ENCODE results near the gene STMN3.

Gene STMN3

GRCh38 chr20:63599396-63600050 is 53.7 kb downstream of the STMN3 start:
- TF ChIP-seq CTCF (conservative IDR thresholded peaks at IDR 0.05; ENCODE audit: low read depth): no peak
- H3K27ac ChIP-seq: no peak overlapping the region
- ChIA-PET POLR2A (ENCODE audit: low non-redundant PET) (no interaction called here), CTCF (interaction anchor here (0.6 to 0.7 kb wide), 3 partner anchors 132 to 375 kb away, joined by 4 to 5 read pairs (median 4); no protein-coding TSS in a partner anchor)
- DNase-seq (ENCODE audit: low spot score): no peak

GRCh38 chr20:63598479-63599395 is 54.5 kb downstream of the STMN3 start:
- CTCF ChIA-PET: interaction anchor here (0.6 to 0.7 kb wide), 3 partner anchors 18 to 181 kb away, joined by 3 to 5 read pairs (median 4); no protein-coding TSS in a partner anchor
- no peak for TF ChIP-seq CTCF (conservative IDR thresholded peaks at IDR 0.05; ENCODE audit: low read depth)
- H3K27ac ChIP-seq: peak overlapping the region; percentile 4; the same call in 1 of the 2 replicates
- POLR2A ChIA-PET (ENCODE audit: low non-redundant PET): no interaction called here
- DNase-seq (ENCODE audit: low spot score): no peak

- DNase-seq (ENCODE audit: low spot score): no peak
- H3K27ac ChIP-seq: peak overlapping the region; percentile 4; the same call in 1 of the 2 replicates
- TF ChIP-seq CTCF (conservative IDR thresholded peaks at IDR 0.05; ENCODE audit: low read depth): no peak
- ChIA-PET CTCF (interaction anchor here (0.6 kb wide), 2 partner anchors 17 to 981 kb away, joined by 3 to 5 read pairs; no protein-coding TSS in a partner anchor), POLR2A (ENCODE audit: low non-redundant PET) (interaction anchor here (0.6 to 0.7 kb wide), 2 partner anchors 105 to 479 kb away, joined by 3 to 5 read pairs; no protein-coding TSS in a partner anchor)
Observed at GRCh38 chr20:63597651-63598478, 55.4 kb downstream of the STMN3 start.

GRCh38 chr20:63596423-63596822 is 56.8 kb downstream of the STMN3 start:
- ChIA-PET POLR2A (ENCODE audit: low non-redundant PET) (no interaction called here), CTCF (no interaction called here)
- no peak for TF ChIP-seq CTCF (conservative IDR thresholded peaks at IDR 0.05; ENCODE audit: low read depth)
- H3K27ac ChIP-seq: peak overlapping the region; percentile 2; the same call in 1 of the 2 replicates
- no peak for DNase-seq (ENCODE audit: low spot score)

GRCh38 chr20:63595416-63596127 is 57.7 kb downstream of the STMN3 start:
- no peak for TF ChIP-seq CTCF (conservative IDR thresholded peaks at IDR 0.05; ENCODE audit: low read depth)
- POLR2A ChIA-PET (ENCODE audit: low non-redundant PET): no interaction called here
- no peak for DNase-seq (ENCODE audit: low spot score)
- CTCF ChIA-PET: no interaction called here
- no peak overlapping the region for H3K27ac ChIP-seq
